Small intestine (tissue), 7 donors: Measurements from ENCODE around the gene AK5. TPM values are rescaled to one million over a fixed set of nuclear protein-coding genes. Genes with fewer than 3 reads are reported as not detected.
"Not testable (repeated sequence)": the region's sequence is repeated elsewhere in the genome, so short reads cannot be mapped to it uniquely, and the experiment has no call there.

Source experiments
- DNase-seq, 2 donors: peaks; one replicate each; pipeline versions ENCODE4 v3.0.0 to v3.0.0-alpha.2; 2013
- FAIRE-seq: peaks from 2 replicates; lab custom pipeline; 2012; peaks lifted over from hg19 to GRCh38; lab: Jason Lieb, UNC
- H3K27ac ChIP-seq, 3 donors: one replicate each; pipeline ENCODE4 v1.5.1; 2013; ENCODE audit warnings: low read length in 2 of 3, mild to moderate bottlenecking in 2 of 3, control low read depth in 1 of 3, inconsistent platforms in 1 of 3, low read depth in 1 of 3, moderate library complexity in 1 of 3
- H3K27me3 ChIP-seq, 3 donors: one replicate each; pipeline ENCODE4 v1.6.1; 2013; ENCODE audit warnings: low read length in 3 of 3, inconsistent platforms in 1 of 3; ENCODE audit not compliant: control insufficient read depth in 3 of 3, insufficient read depth in 3 of 3
- H3K36me3 ChIP-seq, 3 donors: one replicate each; pipeline ENCODE4 v1.6.1; 2013; ENCODE audit warnings: low read length in 3 of 3, inconsistent platforms in 1 of 3, low read depth in 1 of 3, mild to moderate bottlenecking in 1 of 3, moderate library complexity in 1 of 3; ENCODE audit not compliant: control insufficient read depth in 3 of 3, insufficient read depth in 2 of 3
- H3K4me1 ChIP-seq, 3 donors: one replicate each; pipeline ENCODE4 v1.6.1; 2013; ENCODE audit warnings: low read length in 2 of 3, inconsistent platforms in 1 of 3, low read depth in 1 of 3, mild to moderate bottlenecking in 1 of 3, moderate library complexity in 1 of 3; ENCODE audit not compliant: control insufficient read depth in 3 of 3, insufficient read depth in 2 of 3
- H3K4me3 ChIP-seq, 3 donors: one replicate each; pipeline ENCODE4 v1.5.1; 2013; ENCODE audit warnings: low read length in 3 of 3, control low read depth in 1 of 3, inconsistent platforms in 1 of 3, low read depth in 1 of 3, mild to moderate bottlenecking in 1 of 3, moderate library complexity in 1 of 3
- H3K9me3 ChIP-seq, 2 donors: one replicate each; pipeline ENCODE4 v1.6.1; 2013; ENCODE audit warnings: low read depth in 1 of 2, low read length in 1 of 2; ENCODE audit not compliant: control insufficient read depth in 2 of 2, insufficient read depth in 1 of 2
- WGBS, 3 donors: extraction: QIAGEN DNeasy Blood & Tissue Kit; methylation state at CpG; one replicate each; pipeline ENCODE4 v1.1.7; 2013; 5-methylcytosine and 5-hydroxymethylcytosine counted together
- polyA plus RNA-seq, 4 donors: library from polyadenylated mRNA; stranded (reverse) in 3 of 4; unstranded in 1 of 4; fragments of 200-250 nt in 3 of 4; fragments of 120-200 nt in 1 of 4; gene quantifications; one replicate each; pipeline versions ENCODE4 v1.2.1 to v1.2.3, GENCODE V29; 2013
- donor health status: healthy with polysubstance abuse.
- donor health status: control.
- donor health status: control.
- donor health status: Bipolar disorder and iron deficiency.
- donor health status: healthy.

The AK5 gene
- polyA plus RNA-seq, 4 donors, result 0.27 to 2.6 (median 0.61) TPM; not detected in 1

DNA sequence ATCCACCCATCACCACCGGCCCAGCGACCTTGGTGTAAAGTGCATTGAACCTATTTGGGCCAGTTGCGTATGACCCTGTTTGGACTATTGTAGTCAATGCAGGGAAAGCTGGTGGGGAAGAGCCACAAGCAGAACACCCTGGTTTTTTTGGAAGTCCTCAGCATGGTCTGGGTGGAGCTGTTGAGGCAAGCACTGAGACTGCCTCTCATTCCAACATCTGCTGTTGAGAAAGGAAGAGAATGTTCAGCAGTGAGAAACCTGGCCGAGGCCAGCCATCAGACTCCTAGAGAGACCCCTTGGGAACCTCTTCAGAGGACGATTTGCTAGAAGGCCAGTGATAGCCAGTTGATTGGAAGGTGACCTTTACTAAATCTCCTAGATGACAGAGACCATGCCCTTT lies 217.6 kb downstream of the AK5 start:
- H3K36me3 ChIP-seq, result no peaks in the 10 kb centered on the region
- no peak for FAIRE-seq
- H3K9me3 ChIP-seq, result no peaks in the 10 kb centered on the region
- H3K27me3 ChIP-seq, result peaks cover 0 to 4% (median 0%) of the 10 kb centered on the region in 3 donors
- no peak for DNase-seq
- WGBS, 3 donors, result 77 to 87% (median 83%) methylated on average over 5 of the region's 5 CpGs
- no peak overlapping the region for H3K27ac ChIP-seq
- no peaks in the 10 kb centered on the region for H3K4me1 ChIP-seq
- H3K4me3 ChIP-seq, result no peak overlapping the region

DNA sequence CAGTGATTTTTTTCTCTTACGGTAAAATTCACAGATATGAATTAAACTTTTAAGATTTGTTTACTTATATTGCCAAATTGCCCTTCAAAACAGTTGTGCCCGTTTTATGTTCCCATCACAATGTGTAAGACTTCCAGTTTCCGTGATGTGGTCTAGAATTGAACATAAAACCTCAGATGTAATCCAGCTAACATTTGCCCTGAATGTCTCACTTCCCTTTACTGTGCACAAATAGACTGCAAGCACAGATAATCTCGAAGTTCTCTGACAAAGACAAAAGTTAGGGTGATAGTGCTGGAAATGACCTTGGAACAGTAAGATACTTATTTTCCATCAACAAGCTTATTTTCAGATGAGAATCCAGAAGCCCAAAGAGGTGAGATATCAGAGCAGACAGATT lies 223.2 kb downstream of the AK5 start:
- no peaks in the 10 kb centered on the region for H3K36me3 ChIP-seq
- DNase-seq, result no peak
- peaks cover 0 to 2% of the 10 kb centered on the region in 2 donors for H3K9me3 ChIP-seq
- H3K27ac ChIP-seq, result no peak overlapping the region
- no peaks in the 10 kb centered on the region for H3K4me1 ChIP-seq
- WGBS, 3 donors, result 49 to 64% (median 61%) methylated on average over 4 of the region's 4 CpGs
- H3K27me3 ChIP-seq, result peaks cover 0 to 6% (median 2%) of the 10 kb centered on the region in 3 donors
- no peak for FAIRE-seq
- no peak overlapping the region for H3K4me3 ChIP-seq

DNA sequence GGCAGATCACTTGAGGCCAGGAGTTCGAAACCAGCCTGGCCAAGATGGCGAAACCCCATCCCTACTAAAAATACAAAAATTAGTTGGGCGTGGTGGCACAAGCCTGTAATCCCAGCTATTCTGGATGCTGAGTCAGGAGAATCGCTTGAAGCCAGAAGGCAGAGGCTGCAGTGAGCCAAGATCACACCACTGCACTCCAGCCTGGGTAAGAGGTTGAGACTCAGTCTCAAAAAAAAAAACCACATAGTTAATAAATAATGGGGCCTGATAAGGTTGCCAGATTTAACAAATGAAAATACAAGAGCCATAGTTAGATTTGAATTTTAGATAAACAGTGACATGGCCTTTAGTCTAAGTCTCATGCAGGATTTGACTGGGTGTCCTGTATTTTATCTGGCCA lies 225.0 kb downstream of the AK5 start:
- Histone ChIP-seq H3K4me1 (no peaks in the 10 kb centered on the region), H3K4me3 (no peak overlapping the region), H3K27ac (no peak overlapping the region), H3K9me3 (peaks cover 0 to 2% of the 10 kb centered on the region in 2 donors), H3K36me3 (no peaks in the 10 kb centered on the region), H3K27me3 (peaks cover 0 to 4% (median 2%) of the 10 kb centered on the region in 3 donors)
- FAIRE-seq, result no peak
- WGBS, 3 donors, result 76 to 88% (median 83%) methylated on average over 4 of the region's 4 CpGs
- DNase-seq, result no peak

DNA sequence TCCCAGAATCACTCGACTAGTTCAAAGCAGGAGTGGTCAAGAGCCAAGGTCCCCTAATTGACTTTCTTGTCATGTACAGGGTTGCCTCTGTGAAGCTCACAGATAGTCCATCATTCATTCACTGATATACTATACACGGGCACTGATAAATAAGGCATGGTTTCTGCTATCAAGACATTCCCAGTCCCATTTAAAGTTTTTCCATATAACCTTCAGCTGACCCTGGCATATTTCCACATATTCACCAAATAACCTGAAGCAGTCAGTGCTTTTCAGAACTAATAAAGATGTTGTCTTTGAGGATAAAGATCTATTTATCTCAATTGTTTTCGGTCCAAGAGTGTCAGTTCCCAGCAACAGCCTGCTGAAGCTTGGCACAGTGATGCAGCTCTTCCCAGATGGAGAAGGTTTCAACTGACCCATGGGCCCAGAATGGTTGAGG lies 227.3 kb downstream of the AK5 start:
- Histone ChIP-seq H3K27ac (no peak overlapping the region), H3K4me1 (no peaks in the 10 kb centered on the region), H3K36me3 (no peaks in the 10 kb centered on the region), H3K27me3 (peaks cover 0 to 5% (median 2%) of the 10 kb centered on the region in 3 donors), H3K9me3 (peaks cover 0 to 2% of the 10 kb centered on the region in 2 donors), H3K4me3 (no peak overlapping the region)
- FAIRE-seq (no peak), DNase-seq (no peak)
- WGBS, 3 donors, result 51 to 72% (median 67%) methylated on average over 3 of the region's 3 CpGs

DNA sequence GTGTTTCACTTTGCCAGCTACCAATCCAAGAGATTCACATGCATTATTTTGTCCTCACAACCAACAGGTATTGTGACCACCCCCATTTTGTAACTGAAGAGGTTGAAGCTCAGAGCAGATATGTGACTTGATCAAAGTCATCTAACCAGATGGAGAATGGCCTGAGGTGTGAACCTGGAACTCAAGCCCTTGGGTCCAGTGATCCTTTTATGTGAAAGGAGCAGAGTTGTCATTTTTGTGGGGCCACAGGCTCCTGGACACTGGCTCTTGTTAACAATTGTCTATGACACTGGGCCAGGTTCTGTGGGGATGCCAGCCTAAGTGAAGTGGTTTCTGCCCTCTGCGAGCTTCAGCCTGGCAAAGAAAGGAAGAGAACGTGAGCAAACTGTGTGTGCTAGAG lies 228.1 kb downstream of the AK5 start:
- H3K4me3 ChIP-seq, result no peak overlapping the region
- WGBS, 3 donors, result 75 to 87% (median 86%) methylated on average over 2 of the region's 2 CpGs
- no peak overlapping the region for H3K27ac ChIP-seq
- no peak for DNase-seq
- no peaks in the 10 kb centered on the region for H3K36me3 ChIP-seq
- H3K4me1 ChIP-seq, result no peaks in the 10 kb centered on the region
- FAIRE-seq, result no peak
- peaks cover 0 to 2% of the 10 kb centered on the region in 2 donors for H3K9me3 ChIP-seq
- H3K27me3 ChIP-seq, result peaks cover 0 to 9% (median 2%) of the 10 kb centered on the region in 3 donors

DNA sequence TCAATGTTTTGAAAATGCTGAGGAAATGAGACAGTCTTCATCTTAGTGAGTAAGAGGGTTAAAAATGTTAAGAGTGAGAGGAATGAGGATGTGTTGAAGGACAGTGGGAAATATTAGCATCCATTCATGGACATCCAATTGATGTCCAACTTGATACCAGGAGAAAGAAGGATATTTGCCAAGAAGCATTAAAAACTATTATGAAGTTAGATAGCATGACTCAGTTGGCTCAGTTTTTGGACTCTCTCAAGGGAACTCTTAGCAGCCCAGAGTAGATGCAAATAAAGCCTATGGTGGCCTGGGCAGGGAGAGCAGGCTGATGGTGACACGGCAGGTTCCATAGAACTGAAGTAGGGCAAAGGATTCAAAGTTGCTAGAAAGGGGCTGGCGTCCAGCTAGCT lies 229.6 kb downstream of the AK5 start:
- Histone ChIP-seq H3K36me3 (no peaks in the 10 kb centered on the region), H3K27ac (no peak overlapping the region), H3K4me3 (no peak overlapping the region), H3K27me3 (peaks cover 0 to 12% (median 0%) of the 10 kb centered on the region in 3 donors), H3K9me3 (peaks cover 0 to 2% of the 10 kb centered on the region in 2 donors), H3K4me1 (no peaks in the 10 kb centered on the region)
- DNase-seq (no peak), FAIRE-seq (no peak)
- WGBS, 3 donors, result 85 to 91% (median 86%) methylated on average over 2 of the region's 2 CpGs

DNA sequence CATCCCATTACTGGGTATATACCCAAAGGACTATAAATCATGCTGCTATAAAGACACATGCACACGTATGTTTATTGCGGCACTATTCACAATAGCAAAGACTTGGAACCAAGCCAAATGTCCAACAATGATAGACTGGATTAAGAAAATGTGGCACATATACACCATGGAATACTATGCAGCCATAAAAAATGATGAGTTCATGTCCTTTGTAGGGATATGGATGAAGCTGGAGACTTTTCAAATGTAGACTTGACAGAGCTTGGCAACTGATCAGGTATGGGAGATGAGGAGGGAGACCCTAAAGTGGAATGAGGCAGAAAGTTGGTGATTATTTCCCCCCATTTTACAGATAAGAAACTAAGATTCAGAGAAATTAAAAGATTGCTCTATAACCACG lies 230.8 kb downstream of the AK5 start:
- H3K27me3 ChIP-seq, result peaks cover 0 to 12% (median 0%) of the 10 kb centered on the region in 3 donors
- 67 to 75% (median 74%) methylated on average over 1 of the region's 3 CpGs for WGBS, 3 donors
- DNase-seq, H3K4me1 ChIP-seq, H3K4me3 ChIP-seq, H3K27ac ChIP-seq, FAIRE-seq, H3K36me3 ChIP-seq, H3K9me3 ChIP-seq: not testable (repeated sequence)

DNA sequence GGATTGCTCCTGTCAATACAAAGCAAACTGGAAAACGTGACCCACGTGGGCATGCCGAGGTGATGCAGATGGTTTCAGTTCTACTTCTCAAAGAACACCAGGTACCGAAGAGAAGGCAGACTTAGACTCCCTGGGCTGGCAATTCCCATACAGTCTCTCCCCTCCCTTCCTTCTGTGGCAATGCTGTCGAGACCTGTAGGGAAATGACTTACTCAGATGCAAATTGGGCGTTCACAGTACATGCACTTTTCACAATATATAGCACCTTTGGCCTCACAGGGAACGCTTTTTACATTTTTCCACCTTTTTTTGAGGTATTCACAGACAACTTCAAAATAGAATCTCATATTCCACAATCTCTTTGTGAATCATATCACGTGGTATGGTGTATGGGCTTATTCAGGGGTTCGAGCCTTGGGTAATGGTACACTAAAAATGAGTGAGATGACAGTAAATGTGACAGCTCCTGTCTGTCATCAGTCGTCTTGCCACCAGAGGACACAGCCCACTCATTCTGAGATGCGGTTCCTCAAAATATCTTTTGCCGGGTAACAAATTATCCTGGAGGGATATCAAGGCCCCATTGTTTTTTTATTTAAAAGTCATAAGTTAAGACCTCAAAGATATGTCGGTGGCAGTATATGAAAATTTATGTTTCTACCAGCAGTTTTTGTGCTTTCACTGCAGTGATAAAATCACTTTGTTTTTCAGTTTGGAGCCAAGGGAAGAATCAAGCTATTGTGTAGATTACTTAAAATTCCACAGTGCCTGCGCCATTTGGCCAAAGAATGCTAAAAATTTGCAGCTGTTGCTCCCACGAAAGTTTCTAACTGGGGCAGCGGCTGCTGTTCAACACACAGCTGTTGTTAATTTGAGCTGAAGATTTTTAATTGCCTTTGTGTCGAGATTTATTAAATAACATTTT lies 232.3 kb downstream of the AK5 start:
- H3K9me3 ChIP-seq, result no peaks in the 10 kb centered on the region
- H3K27ac ChIP-seq, result no peak overlapping the region
- H3K27me3 ChIP-seq, result peaks cover 0 to 12% (median 0%) of the 10 kb centered on the region in 3 donors
- DNase-seq (no peak), FAIRE-seq (no peak)
- 63 to 77% (median 69%) methylated on average over 17 of the region's 17 CpGs for WGBS, 3 donors
- H3K4me3 ChIP-seq, result no peak overlapping the region
- H3K4me1 ChIP-seq, result no peaks in the 10 kb centered on the region
- H3K36me3 ChIP-seq, result no peaks in the 10 kb centered on the region
